Right forelimb (tissue), 1 donor: ENCODE data around the gene CYGB.

Experiments used
- DNase-seq: peaks from one replicate; pipeline ENCODE4 v3.0.0-alpha.2; 2018

The CYGB gene

DNA sequence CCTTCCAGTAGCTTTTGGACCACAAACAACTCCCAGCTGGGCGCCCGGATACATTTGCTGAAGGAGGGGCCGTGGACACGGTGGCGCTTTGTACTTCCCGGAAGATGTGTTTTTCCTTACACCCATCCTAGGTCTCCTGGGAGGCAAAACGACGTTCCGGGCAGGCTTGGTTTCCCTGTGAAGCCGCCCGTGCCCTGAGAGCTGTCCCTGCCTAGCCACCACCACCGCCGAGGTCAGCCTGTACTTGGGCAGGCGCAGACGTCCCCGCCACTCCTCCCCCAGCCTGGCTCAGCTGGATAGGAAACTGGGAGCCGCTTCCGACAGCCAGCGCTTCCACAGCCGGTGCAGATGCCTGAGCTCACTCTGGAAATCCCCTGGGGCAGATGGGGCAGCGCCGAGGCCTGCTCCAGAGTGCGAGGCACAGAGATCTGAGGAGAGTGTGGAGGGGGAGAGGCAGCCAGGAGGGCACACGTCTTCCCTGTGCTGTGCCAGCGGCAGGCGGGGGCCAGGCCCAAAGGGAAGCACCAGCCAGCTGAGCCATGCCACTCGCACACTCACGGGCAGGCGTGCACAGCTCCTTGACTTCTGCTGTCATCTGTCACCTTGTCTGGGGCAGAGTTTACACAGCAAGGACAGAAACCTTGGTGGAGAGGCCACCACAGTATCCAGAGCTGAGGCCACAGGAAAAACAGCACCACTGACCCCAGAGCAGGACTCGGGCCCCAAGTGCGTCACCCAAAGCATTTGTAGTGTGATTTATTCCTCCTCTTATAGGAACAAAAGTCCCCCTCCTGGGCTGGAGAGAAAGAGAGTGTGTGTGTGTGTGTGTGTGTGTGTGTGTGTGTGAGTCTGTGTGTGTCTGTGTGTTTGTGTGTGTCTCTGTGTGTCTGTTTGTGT lies 39.3 kb downstream of the CYGB start:
- peak; percentile 72 for DNase-seq

GRCh38 chr17:76497699-76497978 lies 39.9 kb downstream of the CYGB start:
- no peak for DNase-seq

- no peak for DNase-seq
Observed at GRCh38 chr17:76496464-76496863, 41.0 kb downstream of the CYGB start.

GRCh38 chr17:76495663-76496400 lies 41.7 kb downstream of the CYGB start:
- no peak for DNase-seq

DNA sequence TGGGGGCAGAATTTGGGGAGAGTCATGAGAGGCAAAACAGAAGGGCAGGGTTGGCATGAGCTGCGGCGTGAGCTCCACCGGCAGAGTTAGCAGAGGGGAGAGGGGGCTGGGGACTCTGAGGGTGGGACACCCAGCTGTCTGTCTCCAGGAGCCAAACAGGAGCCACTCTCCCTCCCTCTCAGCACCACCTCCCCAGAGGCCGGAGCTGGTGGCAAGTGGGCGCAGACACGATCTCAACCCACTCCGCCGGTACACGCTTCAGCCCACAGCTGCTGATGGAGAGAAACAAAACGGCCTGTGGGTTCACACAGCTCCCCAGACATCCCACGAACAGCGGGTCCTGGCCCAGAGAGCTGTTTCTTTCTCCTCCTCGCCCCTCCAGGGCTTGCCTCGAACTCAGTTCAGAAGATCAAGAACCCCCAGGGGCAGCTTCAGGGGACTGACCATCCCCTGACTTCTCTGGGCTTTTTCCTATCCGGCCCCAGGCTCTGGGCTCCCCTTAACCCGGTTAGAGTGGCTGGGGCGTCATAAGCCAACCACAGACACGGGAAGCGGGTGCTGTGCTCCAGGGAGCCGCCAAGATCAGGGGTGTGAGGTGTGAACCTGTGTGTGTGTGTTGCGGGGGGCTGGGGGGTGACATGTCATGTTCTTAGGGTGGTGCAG lies 43.9 kb downstream of the CYGB start:
- no peak for DNase-seq

DNA sequence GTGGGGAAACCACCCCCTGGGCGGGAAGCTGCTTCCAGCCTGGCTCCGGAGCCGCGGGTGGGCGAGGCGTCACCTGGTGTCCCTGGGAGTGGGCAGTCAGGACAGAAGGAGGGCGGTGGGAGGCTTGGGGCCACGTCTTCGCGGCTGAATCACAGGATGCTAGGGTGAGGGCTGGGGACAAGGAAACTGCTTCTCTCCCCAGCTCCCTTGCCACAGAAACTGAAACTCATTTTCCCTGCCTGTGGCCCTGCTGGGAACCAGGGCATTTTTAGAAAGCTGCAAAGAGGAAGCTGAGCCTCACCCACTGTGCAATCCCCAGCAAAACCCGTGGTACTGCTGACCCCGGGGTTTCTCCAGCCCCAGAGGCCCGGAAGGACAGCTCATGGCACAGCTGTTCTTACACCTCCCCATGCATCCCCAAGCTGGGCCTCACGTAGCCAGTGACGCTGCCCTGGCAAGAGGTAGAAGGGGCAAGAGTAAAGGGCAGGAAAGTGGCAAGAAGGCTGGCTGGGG lies 44.5 kb downstream of the CYGB start:
- DNase-seq, result no peak

GRCh38 chr17:76492123-76492988 lies 45.2 kb downstream of the CYGB start:
- DNase-seq, result no peak

DNA sequence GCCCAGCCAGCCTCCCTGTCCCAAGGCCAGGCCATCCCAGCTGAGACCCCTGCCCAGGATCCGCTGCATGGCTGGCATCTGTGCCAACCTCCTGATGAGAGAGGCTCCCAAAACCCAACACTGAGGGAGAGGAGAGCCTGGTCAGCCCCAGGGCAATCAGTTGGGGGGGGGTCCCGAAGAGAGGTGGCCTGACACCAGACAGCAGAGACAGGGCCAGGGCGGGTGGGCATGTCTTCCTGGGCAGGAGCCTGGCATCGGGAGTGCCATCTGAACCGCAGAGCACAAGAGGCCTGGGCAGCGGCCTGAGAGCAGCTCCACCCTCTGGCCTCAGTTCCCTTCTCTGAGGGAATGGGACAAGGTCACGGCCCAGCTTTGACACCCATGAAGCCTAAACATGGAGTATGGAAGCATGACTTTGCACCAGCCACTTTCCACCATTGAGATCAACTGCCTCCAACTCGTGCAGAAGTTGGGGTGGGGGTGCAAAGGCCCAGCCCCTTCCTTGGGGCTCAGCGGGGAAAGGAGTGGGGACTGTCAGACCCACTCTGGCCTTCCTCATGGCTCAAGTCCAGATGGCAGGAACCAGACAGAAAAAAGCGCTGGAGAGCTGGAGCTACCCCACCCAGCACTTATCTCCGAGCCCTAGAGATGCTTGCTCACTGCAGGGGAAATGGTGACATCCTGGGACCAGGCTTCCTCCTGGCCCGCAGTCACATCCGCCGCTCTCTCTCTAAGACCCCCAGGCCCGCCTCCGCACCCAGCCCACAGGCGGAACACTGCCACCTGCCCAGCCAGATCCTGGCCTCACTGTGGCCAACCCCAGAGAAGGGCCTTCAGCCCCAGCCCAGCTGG lies 46.0 kb downstream of the CYGB start:
- DNase-seq, result no peak

- DNase-seq, result no peak
Observed at GRCh38 chr17:76490112-76490710, 47.3 kb downstream of the CYGB start.

DNA sequence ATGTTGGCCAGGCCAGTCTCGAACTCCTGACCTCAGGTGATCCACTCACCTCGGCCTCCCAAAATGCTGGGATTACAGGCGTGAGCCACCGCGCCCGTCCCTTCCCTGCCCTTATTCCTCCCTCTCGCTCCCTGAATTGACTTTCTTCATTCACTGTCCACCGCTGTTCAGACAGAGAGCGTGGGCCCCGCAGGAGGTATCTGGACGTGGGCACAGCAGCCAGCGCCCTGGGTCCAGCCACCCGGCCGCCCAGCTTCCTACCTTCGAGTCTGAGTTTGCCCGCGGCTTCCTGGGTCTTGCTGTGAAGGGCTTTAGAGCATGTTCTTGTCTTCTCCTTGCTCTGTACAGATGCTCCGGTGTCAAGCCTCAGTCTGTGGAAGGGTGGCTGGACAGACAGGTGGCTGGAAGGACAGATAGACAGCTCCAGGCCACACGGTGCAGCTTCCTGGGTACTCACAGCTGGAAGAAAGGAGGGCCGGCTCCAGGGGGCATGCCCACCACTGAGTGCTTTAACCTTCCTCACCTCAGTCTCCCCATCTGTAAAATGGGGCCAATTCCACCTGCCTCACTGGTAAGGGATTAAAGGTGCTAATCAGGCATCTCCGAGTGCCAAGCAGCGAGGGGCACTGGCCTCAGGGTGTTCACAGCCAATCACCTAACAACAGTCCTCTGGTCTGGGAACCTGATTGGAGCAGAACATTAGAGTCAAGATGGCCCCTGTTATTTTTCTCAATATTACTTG lies 49.9 kb downstream of the CYGB start:
- DNase-seq, result no peak

DNA sequence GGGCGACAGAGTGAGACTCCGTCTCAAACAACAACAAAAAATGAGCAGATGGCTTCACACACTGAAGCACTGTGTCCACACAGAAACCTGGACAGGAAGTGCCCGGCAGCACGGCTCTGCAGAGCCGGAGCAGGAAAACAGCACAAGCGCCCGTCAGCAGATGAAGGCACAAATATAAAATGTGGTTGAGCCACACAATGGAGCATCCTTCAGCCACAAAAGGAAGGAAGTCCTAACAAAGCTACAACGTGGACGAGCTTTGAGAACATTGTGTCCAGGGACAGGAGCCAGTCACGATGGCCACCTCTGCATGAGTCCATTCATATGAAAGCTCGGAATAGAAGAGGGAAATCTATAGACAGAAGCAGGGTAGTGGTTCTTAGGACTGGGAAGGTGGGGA lies 51.9 kb downstream of the CYGB start:
- DNase-seq, result no peak

- no peak for DNase-seq
Observed at GRCh38 chr17:76484228-76484725, 53.2 kb downstream of the CYGB start.

GRCh38 chr17:76481071-76481655 lies 56.3 kb downstream of the CYGB start:
- DNase-seq, result no peak

DNA sequence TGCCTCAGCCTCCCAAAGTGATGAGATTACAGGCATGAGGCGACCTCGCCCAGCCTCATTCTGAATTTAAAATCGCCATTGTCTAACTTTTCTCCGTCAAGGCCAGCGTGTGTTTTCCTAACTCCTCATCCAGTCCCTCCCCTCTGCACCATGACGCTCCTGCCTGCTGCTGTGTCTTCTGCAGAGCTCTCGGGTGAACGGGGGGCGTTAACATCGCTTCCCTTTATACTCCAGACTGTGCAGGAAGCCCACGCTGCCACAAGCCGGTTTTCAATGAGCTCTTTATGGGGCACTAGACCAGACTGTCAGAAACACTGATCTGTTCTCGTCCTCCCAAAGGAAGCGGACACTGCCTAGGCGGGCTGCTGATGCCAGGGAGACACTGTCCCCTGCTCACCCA lies 56.9 kb downstream of the CYGB start:
- no peak for DNase-seq

DNA sequence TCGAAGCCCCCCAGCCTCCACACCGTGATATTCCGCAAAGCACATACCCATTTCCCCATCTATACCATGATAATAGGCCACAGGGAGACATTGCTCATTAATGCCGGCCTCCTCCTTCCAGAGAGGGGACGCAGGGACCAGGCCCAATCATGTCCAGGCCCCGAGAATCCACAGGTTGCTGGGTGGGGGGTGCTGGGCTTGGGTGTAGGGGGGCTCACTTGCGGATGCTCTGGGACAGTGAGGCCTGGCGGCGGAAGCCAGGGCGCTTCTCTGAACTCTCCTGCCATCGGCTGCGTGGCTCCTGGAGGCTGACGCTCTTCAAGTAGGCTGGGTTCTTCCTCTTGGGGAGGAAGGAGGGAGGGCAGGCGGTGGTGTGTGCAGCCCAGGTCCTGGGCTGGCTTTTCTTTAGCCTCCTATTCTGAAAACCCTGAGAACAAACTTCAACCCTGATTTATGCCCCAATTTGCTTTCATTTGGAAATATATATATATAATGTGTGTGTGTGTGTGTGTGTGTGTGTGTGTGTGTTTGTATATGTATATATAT lies 57.9 kb downstream of the CYGB start:
- DNase-seq, result no peak

- DNase-seq, result no peak
Observed at GRCh38 chr17:76478730-76479514, 58.6 kb downstream of the CYGB start.

DNA sequence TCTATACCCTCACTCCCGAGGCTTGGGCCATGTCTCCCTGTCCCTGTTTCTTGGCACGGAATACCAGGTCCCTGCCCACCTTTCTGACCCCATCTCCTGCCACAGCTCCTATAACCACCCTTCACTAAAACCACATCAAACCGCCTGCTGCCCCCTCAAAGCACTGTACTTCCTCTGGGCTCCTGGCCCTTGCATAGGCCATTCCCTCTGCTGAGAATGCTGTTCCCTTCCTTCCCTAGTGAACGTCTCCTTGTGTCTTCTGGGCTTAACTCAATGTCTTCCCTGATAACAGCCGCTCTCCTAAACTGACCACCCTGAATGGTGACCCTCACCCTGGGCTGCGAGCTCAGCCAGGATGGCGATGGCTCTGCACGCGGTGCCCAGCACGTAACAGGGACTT lies 59.4 kb downstream of the CYGB start:
- no peak for DNase-seq

DNA sequence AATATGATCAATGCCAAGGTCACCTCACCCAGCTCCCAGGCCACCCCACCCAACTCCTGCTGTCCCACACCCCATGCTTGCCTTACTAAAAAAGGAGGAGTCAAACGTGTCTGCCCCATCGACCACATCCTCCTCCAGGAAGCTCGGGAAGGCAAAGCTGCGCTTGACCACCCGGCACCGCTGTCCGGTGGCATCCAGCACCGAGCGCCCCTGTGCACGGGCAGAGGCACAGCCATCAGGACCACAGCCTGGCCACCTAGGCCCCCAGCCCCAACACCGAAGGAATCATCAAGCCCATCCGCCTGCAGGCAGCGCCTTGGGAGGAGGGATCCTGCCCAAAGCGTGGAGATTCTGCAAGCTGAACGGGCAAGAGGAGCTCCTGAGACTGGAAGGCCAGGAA lies 59.9 kb downstream of the CYGB start:
- DNase-seq, result no peak
